ENCODE measurements around the gene PLXNA4. TPM values are rescaled to one million over a fixed set of nuclear protein-coding genes. Genes with fewer than 3 reads are reported as not detected.

Gene PLXNA4
- total RNA-seq, 1 experiment from 2014 or later: not detected

- Histone ChIP-seq H3K4me3 (replicated peaks in 1 of 2; ENCODE audit: low read depth in 1 of 2, low read length in 2 of 2) (no peak overlapping the region), H4K20me1 (ENCODE audit: insufficient read depth) (no peaks in the 10 kb centered on the region), H3K27ac (ENCODE audit: low read depth, low read length) (no peak overlapping the region), H3K9me3 (ENCODE audit: control insufficient read depth in 1 of 2, insufficient read depth in 1 of 2, low read depth in 1 of 2, low read length in 2 of 2) (no peaks in the 10 kb centered on the region), H2AFZ (ENCODE audit: low read depth, low read length, poor library complexity, severe bottlenecking) (no peak overlapping the region), H3K36me3 (ENCODE audit: control insufficient read depth in 1 of 2, insufficient read depth in 2 of 2, low read length in 2 of 2) (no peaks in the 10 kb centered on the region), H3K4me2 (ENCODE audit: low read length) (no peak overlapping the region), H3K9ac (ENCODE audit: low read length) (no peak overlapping the region), H3K79me2 (ENCODE audit: insufficient read depth, low read length) (no peaks in the 10 kb centered on the region), H3K4me1 (ENCODE audit: control insufficient read depth in 1 of 2, insufficient read depth in 2 of 2, low read length in 2 of 2) (no peaks in the 10 kb centered on the region), H3K27me3 (ENCODE audit: insufficient read depth, low read length) (peaks cover 52% of the 10 kb centered on the region), H3K9me2 (ENCODE audit: insufficient read depth) (no peaks in the 10 kb centered on the region)
- no TSS peak for BruUV-seq (replicated peaks)
- ChIA-PET POLR2A (no interaction called here), RAD21 (ENCODE audit: low non-redundant PET in 1 of 2, low total read pairs in 2 of 2, uncharacterized antibody in 2 of 2, unreplicated experiment in 2 of 2) (no interaction called here), CTCF (no interaction called here)
- DNase-seq (ENCODE audit: low read depth, low spot score) (no peak), ATAC-seq (no peak)
- intact Hi-C loops (cut with micrococcal nuclease): no loop called here
- TF ChIP-seq EZH2phosphoT487 (IDR thresholded peaks at IDR 0.05; ENCODE audit: borderline replicate concordance) (no peak), SP1 (IDR thresholded peaks at IDR 0.05; ENCODE audit: low read depth) (no peak), ZBTB33 (IDR thresholded peaks at IDR 0.05; ENCODE audit: extremely low read depth, insufficient replicate concordance, low read length) (no peak), YY1 (IDR thresholded peaks at IDR 0.05; ENCODE audit: extremely low read depth, insufficient replicate concordance, low read depth, low read length) (no peak), CEBPB (IDR thresholded peaks at IDR 0.05; ENCODE audit: low read depth) (no peak), ATF3 (IDR thresholded peaks at IDR 0.05) (no peak), EZH2 (IDR thresholded peaks at IDR 0.05) (no peak), TCF7L2 (IDR thresholded peaks at IDR 0.05; ENCODE audit: borderline replicate concordance, extremely low read depth, insufficient read depth, insufficient read length) (no peak), CBX3 (IDR thresholded peaks at IDR 0.05; ENCODE audit: low read depth) (no peak), RAD21 (IDR thresholded peaks at IDR 0.05; ENCODE audit: low read depth) (no peak), POLR2AphosphoS5 (IDR thresholded peaks at IDR 0.05; ENCODE audit: low read depth, low read length) (no peak), ELF1 (IDR thresholded peaks at IDR 0.05; ENCODE audit: borderline replicate concordance, low read depth) (no peak), ZNF274 (IDR thresholded peaks at IDR 0.05; ENCODE audit: low read depth, low read length) (no peak)
- TF ChIP-seq, protein P1, sequence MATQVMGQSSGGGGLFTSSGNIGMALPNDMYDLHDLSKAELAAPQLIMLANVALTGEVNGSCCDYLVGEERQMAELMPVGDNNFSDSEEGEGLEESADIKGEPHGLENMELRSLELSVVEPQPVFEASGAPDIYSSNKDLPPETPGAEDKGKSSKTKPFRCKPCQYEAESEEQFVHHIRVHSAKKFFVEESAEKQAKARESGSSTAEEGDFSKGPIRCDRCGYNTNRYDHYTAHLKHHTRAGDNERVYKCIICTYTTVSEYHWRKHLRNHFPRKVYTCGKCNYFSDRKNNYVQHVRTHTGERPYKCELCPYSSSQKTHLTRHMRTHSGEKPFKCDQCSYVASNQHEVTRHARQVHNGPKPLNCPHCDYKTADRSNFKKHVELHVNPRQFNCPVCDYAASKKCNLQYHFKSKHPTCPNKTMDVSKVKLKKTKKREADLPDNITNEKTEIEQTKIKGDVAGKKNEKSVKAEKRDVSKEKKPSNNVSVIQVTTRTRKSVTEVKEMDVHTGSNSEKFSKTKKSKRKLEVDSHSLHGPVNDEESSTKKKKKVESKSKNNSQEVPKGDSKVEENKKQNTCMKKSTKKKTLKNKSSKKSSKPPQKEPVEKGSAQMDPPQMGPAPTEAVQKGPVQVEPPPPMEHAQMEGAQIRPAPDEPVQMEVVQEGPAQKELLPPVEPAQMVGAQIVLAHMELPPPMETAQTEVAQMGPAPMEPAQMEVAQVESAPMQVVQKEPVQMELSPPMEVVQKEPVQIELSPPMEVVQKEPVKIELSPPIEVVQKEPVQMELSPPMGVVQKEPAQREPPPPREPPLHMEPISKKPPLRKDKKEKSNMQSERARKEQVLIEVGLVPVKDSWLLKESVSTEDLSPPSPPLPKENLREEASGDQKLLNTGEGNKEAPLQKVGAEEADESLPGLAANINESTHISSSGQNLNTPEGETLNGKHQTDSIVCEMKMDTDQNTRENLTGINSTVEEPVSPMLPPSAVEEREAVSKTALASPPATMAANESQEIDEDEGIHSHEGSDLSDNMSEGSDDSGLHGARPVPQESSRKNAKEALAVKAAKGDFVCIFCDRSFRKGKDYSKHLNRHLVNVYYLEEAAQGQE (IDR thresholded peaks at IDR 0.05; ENCODE audit: low read depth): no peak
- TF ChIP-seq, protein P2, sequence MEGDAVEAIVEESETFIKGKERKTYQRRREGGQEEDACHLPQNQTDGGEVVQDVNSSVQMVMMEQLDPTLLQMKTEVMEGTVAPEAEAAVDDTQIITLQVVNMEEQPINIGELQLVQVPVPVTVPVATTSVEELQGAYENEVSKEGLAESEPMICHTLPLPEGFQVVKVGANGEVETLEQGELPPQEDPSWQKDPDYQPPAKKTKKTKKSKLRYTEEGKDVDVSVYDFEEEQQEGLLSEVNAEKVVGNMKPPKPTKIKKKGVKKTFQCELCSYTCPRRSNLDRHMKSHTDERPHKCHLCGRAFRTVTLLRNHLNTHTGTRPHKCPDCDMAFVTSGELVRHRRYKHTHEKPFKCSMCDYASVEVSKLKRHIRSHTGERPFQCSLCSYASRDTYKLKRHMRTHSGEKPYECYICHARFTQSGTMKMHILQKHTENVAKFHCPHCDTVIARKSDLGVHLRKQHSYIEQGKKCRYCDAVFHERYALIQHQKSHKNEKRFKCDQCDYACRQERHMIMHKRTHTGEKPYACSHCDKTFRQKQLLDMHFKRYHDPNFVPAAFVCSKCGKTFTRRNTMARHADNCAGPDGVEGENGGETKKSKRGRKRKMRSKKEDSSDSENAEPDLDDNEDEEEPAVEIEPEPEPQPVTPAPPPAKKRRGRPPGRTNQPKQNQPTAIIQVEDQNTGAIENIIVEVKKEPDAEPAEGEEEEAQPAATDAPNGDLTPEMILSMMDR (IDR thresholded peaks at IDR 0.05 in 2 of 3, conservative IDR thresholded peaks at IDR 0.05 in 1 of 3; ENCODE audit: borderline replicate concordance in 1 of 3, insufficient read depth in 1 of 3, low read depth in 2 of 3, low read length in 2 of 3): no peak
Measured at GRCh38 chr7:132440151-132440550, 136.1 kb downstream of the PLXNA4 start.
